Vagina (tissue), 2 donors: ENCODE data around the gene PRR5.

Experiments
- POLR2A ChIP-seq, 2 donors: fragments of 450-650 bp; IDR thresholded peaks; one replicate each; pipeline ENCODE4 v1.6.1; 2017; ENCODE audit warnings: antibody characterized with exemption in 2 of 2, mild to moderate bottlenecking in 2 of 2, moderate library complexity in 2 of 2
- TF ChIP-seq, protein P1 (sequence below), 3 experiments: fragments of 450-650 bp in 2 of 3; fragments of 200-600 bp in 1 of 3; sonication (generic) in 1 of 3; IDR thresholded peaks; one replicate each; pipeline ENCODE4 v1.5.1; 2017 to 2019; ENCODE audit warnings: antibody characterized with exemption in 3 of 3, mild to moderate bottlenecking in 2 of 3, moderate library complexity in 2 of 3

- no peak for TF ChIP-seq POLR2A (IDR thresholded peaks at IDR 0.05)
- TF ChIP-seq, protein P1, sequence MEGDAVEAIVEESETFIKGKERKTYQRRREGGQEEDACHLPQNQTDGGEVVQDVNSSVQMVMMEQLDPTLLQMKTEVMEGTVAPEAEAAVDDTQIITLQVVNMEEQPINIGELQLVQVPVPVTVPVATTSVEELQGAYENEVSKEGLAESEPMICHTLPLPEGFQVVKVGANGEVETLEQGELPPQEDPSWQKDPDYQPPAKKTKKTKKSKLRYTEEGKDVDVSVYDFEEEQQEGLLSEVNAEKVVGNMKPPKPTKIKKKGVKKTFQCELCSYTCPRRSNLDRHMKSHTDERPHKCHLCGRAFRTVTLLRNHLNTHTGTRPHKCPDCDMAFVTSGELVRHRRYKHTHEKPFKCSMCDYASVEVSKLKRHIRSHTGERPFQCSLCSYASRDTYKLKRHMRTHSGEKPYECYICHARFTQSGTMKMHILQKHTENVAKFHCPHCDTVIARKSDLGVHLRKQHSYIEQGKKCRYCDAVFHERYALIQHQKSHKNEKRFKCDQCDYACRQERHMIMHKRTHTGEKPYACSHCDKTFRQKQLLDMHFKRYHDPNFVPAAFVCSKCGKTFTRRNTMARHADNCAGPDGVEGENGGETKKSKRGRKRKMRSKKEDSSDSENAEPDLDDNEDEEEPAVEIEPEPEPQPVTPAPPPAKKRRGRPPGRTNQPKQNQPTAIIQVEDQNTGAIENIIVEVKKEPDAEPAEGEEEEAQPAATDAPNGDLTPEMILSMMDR (IDR thresholded peaks at IDR 0.05), result no peak
Measured at GRCh38 chr22:44680481-44680894, 21.5 kb upstream of the PRR5 start.
